ENCODE results near the gene CLDN20. TPM values are rescaled to one million over a fixed set of nuclear protein-coding genes. Genes with fewer than 3 reads are reported as not detected.

Gene CLDN20
- total and polyA plus RNA-seq, 10 of the 15 experiments (the other 5 are each of a cell fraction or from before 2014, with no cell fraction given): 0.13 to 0.23 TPM; not detected in 8

DNA sequence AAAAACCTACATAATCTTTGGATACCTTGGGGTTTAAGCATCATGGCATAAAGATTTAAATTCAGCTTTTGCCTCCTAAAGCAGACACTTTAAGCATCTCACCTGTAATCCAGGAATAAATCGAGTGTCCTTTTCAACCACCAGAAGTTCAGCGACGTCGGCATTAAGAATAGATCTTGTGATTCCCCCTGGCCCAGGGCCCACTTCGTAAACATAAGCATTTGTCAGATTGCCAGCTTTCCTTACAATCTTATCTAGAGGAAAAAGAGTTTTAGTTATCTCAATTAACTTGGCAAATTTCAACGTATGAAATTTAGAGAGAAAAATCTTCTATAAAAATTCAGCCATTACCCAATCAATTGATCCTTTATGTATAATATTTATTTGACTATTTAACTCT lies 47.3 kb downstream of the CLDN20 start:
- H3K4me1 ChIP-seq (ENCODE audit: control insufficient read depth, insufficient read depth, low read length): no peaks in the 10 kb centered on the region
- ChIA-PET POLR2A (no interaction called here), SMC1A (ENCODE audit: uncharacterized antibody, unreplicated experiment) (interaction anchor here (0.8 to 3.7 kb wide), 6 partner anchors 9 to 138 kb away, joined by 3 to 16 read pairs (median 4); no protein-coding TSS in a partner anchor), CTCF (interaction anchor here (1.3 to 3.0 kb wide), 4 partner anchors 11 to 383 kb away, joined by 3 to 17 read pairs (median 6); no protein-coding TSS in a partner anchor), RAD21 (ENCODE audit: unreplicated experiment) (interaction anchor here (1.1 kb wide), 1 partner anchor 38 kb away, joined by 3 read pairs; no protein-coding TSS in a partner anchor)
- H2AFZ ChIP-seq (ENCODE audit: control insufficient read depth, low read depth, low read length): no peak overlapping the region
- TF ChIP-seq LARP7 (IDR thresholded peaks at IDR 0.05) (no peak), E2F4 (IDR thresholded peaks at IDR 0.05; ENCODE audit: low read depth, low read length) (no peak), TAF1 (IDR thresholded peaks at IDR 0.05; ENCODE audit: borderline replicate concordance, low read depth, low read length) (no peak), ZNF274 (IDR thresholded peaks at IDR 0.05; ENCODE audit: insufficient read depth, insufficient read length) (no peak), CBX3 (IDR thresholded peaks at IDR 0.05; ENCODE audit: borderline replicate concordance, low read depth) (no peak), STAT1 (conservative IDR thresholded peaks at IDR 0.05) (no peak), SPI1 (IDR thresholded peaks at IDR 0.05; ENCODE audit: borderline replicate concordance, insufficient read depth, low read depth, low read length) (no peak), BHLHE40 (IDR thresholded peaks at IDR 0.05; ENCODE audit: borderline replicate concordance in 1 of 2, low read depth in 2 of 2, low read length in 1 of 2) (no peak), ZBTB40 (IDR thresholded peaks at IDR 0.05; ENCODE audit: borderline replicate concordance) (no peak)
- TF ChIP-seq, protein P1, sequence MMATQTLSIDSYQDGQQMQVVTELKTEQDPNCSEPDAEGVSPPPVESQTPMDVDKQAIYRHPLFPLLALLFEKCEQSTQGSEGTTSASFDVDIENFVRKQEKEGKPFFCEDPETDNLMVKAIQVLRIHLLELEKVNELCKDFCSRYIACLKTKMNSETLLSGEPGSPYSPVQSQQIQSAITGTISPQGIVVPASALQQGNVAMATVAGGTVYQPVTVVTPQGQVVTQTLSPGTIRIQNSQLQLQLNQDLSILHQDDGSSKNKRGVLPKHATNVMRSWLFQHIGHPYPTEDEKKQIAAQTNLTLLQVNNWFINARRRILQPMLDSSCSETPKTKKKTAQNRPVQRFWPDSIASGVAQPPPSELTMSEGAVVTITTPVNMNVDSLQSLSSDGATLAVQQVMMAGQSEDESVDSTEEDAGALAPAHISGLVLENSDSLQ (IDR thresholded peaks at IDR 0.05): no peak
- DNase-seq (ENCODE audit: low read depth, low spot score): no peak
- intact Hi-C loops (cut with micrococcal nuclease; ENCODE audit: unreplicated experiment): loop anchor here (10.0 kb wide), 2 partner anchors 576 to 1384 kb away; partner anchors contain the start of gene SCAF8
- H3K4me3 ChIP-seq: no peak overlapping the region
- in situ Hi-C loops (cut with MboI): no loop called here
- ATAC-seq: no peak
- H3K27me3 ChIP-seq (replicated peaks in 1 of 2; ENCODE audit: control insufficient read depth in 2 of 2, insufficient read depth in 2 of 2, low read length in 1 of 2): no peaks in the 10 kb centered on the region
- peaks cover 20% of the 10 kb centered on the region for H3K79me2 ChIP-seq (ENCODE audit: control insufficient read depth, insufficient read depth, low read length)
- H3K9me3 ChIP-seq (replicated peaks; ENCODE audit: control insufficient read depth, insufficient read depth, low read length): no peaks in the 10 kb centered on the region; the same call in 2 of the 3 replicates
- no peak overlapping the region for H3K9ac ChIP-seq (ENCODE audit: control insufficient read depth, insufficient read depth, low read length)
- no peak for FAIRE-seq
- WGBS (ENCODE audit: insufficient coverage, insufficient replicate concordance, low lambda C conversion rate, missing lambda C conversion rate): 93% methylated on average over 6 of the region's 6 CpGs
- H3K36me3 ChIP-seq (ENCODE audit: control insufficient read depth in 2 of 2, insufficient read depth in 2 of 2, low read length in 1 of 2): peaks cover 0 to 14% of the 10 kb centered on the region in 2 experiments; a peak in 2 of 4 replicates
- BruUV-seq (replicated peaks): no TSS peak
- H3K27ac ChIP-seq (ENCODE audit: control insufficient read depth, insufficient read depth): no peak overlapping the region
- H4K20me1 ChIP-seq (ENCODE audit: control insufficient read depth, insufficient read depth): no peaks in the 10 kb centered on the region
- no peak overlapping the region for H3K4me2 ChIP-seq (ENCODE audit: control insufficient read depth, insufficient read depth)

Data from GM12878 (cell line).